HEK293T (cell line): ENCODE measurements around the gene GRID1.

Experiments
- CTBP1 ChIP-seq: fragments of 450-650 bp; IDR thresholded peaks from 2 replicates; pipeline ENCODE4 v1.6.1; 2016; ENCODE audit warnings: borderline replicate concordance
- FOXA1 ChIP-seq: fragments of 450-650 bp; IDR thresholded peaks from 2 replicates; pipeline ENCODE4 v1.6.1; 2016; ENCODE audit warnings: mild to moderate bottlenecking
- SP1 ChIP-seq: fragments of 450-650 bp; IDR thresholded peaks from 2 replicates; pipeline ENCODE4 v1.6.1; 2017

DNA sequence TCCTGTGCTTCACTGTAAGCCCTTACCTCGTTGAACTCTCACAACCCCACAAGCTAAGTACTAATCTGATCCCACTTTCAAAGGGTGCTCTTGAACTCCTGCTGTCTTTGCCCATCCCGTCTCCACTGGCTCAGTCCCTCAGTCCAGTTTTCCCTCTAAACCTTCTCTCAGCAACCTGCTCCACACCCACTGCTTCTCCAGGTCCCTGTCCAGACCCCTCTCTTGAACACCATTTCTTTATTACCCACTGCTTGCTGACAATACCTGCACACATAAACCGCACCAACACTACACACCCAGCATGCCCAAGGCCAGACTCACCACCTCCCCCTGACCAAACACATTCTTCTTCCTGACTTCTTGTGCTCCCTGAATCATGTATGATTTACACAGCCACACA, 343.3 kb downstream of the GRID1 start:
- no peak for TF ChIP-seq FOXA1
- no peak for TF ChIP-seq CTBP1
- no peak for TF ChIP-seq SP1
